Endothelial cell of hepatic sinusoid (primary cell): ENCODE data around the gene LEFTY1.

Experiments
- in situ Hi-C: cut with HindIII; loops from 2 replicates; pipeline ENCODE4 v1.10.0; 2017; ENCODE audit warnings: low sequenced_read_pairs

Gene LEFTY1

GRCh38 chr1:225855503-225856300 is 33.2 kb downstream of the LEFTY1 start:
- in situ Hi-C loops, result no loop called here

GRCh38 chr1:225853441-225853840 is 35.5 kb downstream of the LEFTY1 start:
- in situ Hi-C loops, result no loop called here

GRCh38 chr1:225852413-225853124 is 36.4 kb downstream of the LEFTY1 start:
- in situ Hi-C loops, result no loop called here

- in situ Hi-C loops, result no loop called here
Observed at GRCh38 chr1:225851805-225852204, 37.1 kb downstream of the LEFTY1 start.

- in situ Hi-C loops, result no loop called here
Observed at GRCh38 chr1:225850370-225850769, 38.6 kb downstream of the LEFTY1 start.

GRCh38 chr1:225849925-225850324 is 39.0 kb downstream of the LEFTY1 start:
- in situ Hi-C loops, result loop anchor here (5.0 kb wide), 1 partner anchor 72 kb away; the partner anchor contains the start of gene PYCR2

GRCh38 chr1:225848030-225848955 is 40.7 kb downstream of the LEFTY1 start:
- in situ Hi-C loops, result loop anchor here (5.0 kb wide), 1 partner anchor 74 kb away; the partner anchor contains the start of gene PYCR2

GRCh38 chr1:225847610-225848009 is 41.3 kb downstream of the LEFTY1 start:
- in situ Hi-C loops, result loop anchor here (5.0 kb wide), 1 partner anchor 75 kb away; the partner anchor contains the start of gene PYCR2

GRCh38 chr1:225846331-225847310 is 42.3 kb downstream of the LEFTY1 start:
- in situ Hi-C loops, result loop anchor here (5.0 kb wide), 1 partner anchor 76 kb away; the partner anchor contains the start of gene PYCR2

GRCh38 chr1:225845571-225846259 is 43.2 kb downstream of the LEFTY1 start:
- in situ Hi-C loops, result loop anchor here (5.0 kb wide), 1 partner anchor 77 kb away; the partner anchor contains the start of gene PYCR2

GRCh38 chr1:225845097-225845496 is 43.8 kb downstream of the LEFTY1 start:
- in situ Hi-C loops, result loop anchor here (5.0 kb wide), 1 partner anchor 77 kb away; the partner anchor contains the start of gene PYCR2

GRCh38 chr1:225844236-225845061 is 44.5 kb downstream of the LEFTY1 start:
- in situ Hi-C loops, result loop anchor here (5.0 kb wide), 1 partner anchor 78 kb away; the partner anchor contains the start of gene PYCR2

- in situ Hi-C loops, result no loop called here
Observed at GRCh38 chr1:225843426-225843795, 45.5 kb downstream of the LEFTY1 start.

GRCh38 chr1:225842788-225843425 is 46.0 kb downstream of the LEFTY1 start:
- in situ Hi-C loops, result no loop called here

GRCh38 chr1:225842074-225842473 is 46.9 kb downstream of the LEFTY1 start:
- in situ Hi-C loops, result no loop called here

- in situ Hi-C loops, result no loop called here
Observed at GRCh38 chr1:225840713-225841112, 48.2 kb downstream of the LEFTY1 start.

GRCh38 chr1:225840223-225840610 is 48.7 kb downstream of the LEFTY1 start:
- in situ Hi-C loops, result no loop called here
